Astrocyte of the hippocampus (primary cell): Measurements from ENCODE around the gene GOLGA6C.
"Not testable (repeated sequence)": the region's sequence is repeated elsewhere in the genome, so short reads cannot be mapped to it uniquely, and the experiment has no call there.

Source experiments
- DNase-seq: peaks from one replicate; pipeline ENCODE4 v3.0.0; 2011; ENCODE audit warnings: low read depth, low spot score

The GOLGA6C gene

DNA sequence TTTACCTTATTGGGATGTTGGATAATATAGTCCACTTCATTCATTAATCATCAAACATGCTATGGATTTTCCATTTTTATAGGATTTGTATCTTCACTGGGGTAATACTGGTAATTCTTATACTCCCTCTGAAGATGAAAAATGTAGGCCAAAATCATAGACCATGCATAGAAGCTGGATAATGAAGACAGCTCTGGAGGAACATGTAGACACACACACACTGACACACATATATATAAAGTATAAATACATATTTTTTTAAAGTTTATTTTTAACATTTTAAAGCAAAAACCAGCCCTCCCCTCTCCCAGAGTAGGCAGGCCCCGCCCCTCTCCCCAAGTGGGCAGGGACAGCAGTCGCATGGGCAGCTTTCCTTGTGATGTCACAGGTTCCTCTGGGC lies at the start of gene GOLGA6C:
Gene GOLGA6C, plus strand, starts transcription at position 301 of the 400 bp plus-strand sequence. CDS start 265 bp downstream, outside the sequence.
- not testable (repeated sequence) for DNase-seq

GRCh38 chr15:75208501-75209288 lies 49.4 kb upstream of the GOLGA6C start:
- DNase-seq = no peak

- no peak for DNase-seq
Observed at GRCh38 chr15:75209289-75209676, 48.9 kb upstream of the GOLGA6C start.

- no peak for DNase-seq
Observed at GRCh38 chr15:75210811-75211230, 47.3 kb upstream of the GOLGA6C start.

- DNase-seq = no peak
Observed at GRCh38 chr15:75211436-75212199, 46.5 kb upstream of the GOLGA6C start.

DNA sequence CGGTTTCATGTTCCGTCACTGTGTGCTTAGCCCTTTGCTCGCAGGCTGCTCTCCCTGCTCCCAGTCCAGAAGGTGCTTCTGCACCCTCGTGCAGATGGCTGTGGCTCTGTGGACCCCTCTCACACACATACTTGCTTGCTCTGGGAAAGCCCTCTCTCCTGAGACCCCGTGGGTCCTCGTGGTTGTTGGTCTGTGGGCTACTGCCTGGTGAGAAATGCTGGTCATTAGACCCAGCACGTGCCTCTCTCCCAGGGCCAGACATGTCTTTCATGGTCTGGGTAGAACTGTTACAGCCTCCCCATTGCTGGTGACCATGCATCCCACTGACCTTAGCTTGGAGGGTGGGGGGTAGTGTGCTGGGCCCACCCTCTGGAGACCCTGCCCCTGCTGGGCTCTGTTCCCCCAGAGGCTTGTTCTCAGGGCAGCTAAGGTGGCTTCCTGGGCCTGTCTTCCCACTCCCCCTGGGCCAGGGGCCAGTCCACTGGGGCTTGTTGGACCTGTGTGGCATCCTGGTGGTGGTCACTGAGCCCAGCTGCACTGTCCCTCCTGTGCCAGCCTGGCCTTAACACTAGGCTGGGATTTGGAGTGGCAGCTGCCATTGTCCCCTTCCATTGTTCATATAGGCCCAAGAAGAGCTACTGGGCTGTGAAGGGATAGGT lies 45.8 kb upstream of the GOLGA6C start:
- DNase-seq = no peak

DNA sequence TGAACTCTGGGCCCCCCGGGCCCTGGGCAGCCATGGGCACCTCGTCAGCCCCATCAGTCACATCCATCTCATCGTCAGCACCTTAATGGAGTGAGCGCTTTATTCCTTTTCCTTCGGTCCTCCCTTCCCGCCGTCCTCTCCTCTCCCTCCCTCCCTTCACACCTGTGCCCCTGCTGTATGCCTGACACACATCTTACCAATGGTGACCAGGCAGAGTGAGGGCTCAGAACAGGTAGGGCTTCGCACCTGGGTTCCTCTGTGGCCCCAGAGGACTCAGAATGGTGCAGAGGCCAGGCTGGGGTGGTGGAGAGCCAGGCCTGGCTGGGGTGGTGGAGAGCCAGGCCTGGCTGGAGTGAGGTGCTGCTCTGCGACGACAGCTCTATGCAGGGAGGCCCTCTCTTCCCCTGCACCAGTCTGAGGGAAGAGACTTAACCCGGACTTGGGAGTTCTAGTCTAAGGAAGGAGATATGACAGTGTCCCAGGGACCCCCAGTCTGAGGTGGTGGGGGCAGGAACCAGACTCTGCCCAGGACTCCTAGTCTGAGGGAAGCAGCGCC lies 44.8 kb upstream of the GOLGA6C start:
- no peak for DNase-seq

GRCh38 chr15:75213768-75214221 lies 44.3 kb upstream of the GOLGA6C start:
- no peak for DNase-seq

GRCh38 chr15:75214293-75215096 lies 43.6 kb upstream of the GOLGA6C start:
- DNase-seq = no peak

- no peak for DNase-seq
Observed at GRCh38 chr15:75215107-75216004, 42.8 kb upstream of the GOLGA6C start.

GRCh38 chr15:75217012-75217411 lies 41.1 kb upstream of the GOLGA6C start:
- no peak for DNase-seq

DNA sequence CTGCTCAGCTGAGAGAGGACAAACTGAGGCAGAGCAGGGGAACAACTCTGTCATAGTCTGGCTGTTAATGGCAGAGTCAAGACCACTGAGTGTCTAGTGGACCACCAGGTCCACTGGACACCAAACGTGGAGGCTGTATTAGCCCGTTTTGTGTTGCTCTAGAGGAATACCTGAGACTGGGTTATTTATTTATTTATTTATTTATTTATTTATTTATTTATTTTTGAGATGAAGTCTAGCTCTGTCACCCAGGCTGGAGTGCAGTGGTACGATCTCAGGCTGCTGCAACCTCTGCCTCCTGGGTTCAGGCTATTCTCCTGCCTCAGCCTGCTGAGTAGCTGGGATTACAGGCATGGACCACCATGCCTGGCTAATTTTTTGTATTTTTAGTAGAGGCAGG lies 40.6 kb upstream of the GOLGA6C start:
- not testable (repeated sequence) for DNase-seq

DNA sequence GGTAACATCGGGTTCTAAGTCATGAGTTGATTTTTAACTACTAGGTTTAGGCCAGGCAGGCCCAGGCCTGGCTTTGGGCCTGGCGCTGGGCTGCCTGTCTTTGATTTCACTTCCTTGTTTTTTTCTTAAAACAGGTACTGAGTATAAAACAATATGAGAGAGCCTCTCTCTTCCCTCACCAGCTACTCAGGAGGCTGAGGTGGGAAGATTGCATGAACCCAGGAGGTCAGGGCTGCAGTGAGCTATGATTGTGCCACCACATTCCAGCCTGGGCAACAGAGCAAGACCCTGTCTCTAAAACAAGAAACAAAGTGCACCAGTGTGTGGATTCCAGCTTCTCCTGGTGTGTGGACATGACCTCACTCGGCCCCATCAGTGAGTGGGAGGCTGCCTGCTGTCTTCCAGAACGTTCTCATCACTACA lies 38.6 kb upstream of the GOLGA6C start:
- DNase-seq = not testable (repeated sequence)

DNA sequence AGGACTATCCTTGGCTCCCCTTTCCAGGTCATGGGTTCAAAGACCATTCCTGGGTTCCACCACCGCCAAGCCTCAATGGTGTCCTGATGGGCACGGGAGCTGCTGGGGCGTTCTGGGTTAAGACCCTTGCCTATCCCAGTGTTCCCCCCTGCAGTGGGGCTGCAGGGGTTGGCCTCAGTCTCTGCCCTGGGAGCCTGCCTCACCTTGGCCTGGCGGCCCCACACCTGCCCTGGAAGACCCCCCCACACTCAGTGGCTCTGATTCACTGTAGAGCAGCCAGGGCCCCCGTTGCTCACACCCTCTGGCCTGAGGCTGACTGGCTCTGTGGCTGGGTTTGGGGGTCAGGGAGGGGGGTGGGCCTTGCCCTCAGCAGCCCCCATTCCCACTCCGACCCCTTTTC lies 34.4 kb upstream of the GOLGA6C start:
- DNase-seq = no peak

GRCh38 chr15:75224281-75224680 lies 33.9 kb upstream of the GOLGA6C start:
- no peak for DNase-seq

DNA sequence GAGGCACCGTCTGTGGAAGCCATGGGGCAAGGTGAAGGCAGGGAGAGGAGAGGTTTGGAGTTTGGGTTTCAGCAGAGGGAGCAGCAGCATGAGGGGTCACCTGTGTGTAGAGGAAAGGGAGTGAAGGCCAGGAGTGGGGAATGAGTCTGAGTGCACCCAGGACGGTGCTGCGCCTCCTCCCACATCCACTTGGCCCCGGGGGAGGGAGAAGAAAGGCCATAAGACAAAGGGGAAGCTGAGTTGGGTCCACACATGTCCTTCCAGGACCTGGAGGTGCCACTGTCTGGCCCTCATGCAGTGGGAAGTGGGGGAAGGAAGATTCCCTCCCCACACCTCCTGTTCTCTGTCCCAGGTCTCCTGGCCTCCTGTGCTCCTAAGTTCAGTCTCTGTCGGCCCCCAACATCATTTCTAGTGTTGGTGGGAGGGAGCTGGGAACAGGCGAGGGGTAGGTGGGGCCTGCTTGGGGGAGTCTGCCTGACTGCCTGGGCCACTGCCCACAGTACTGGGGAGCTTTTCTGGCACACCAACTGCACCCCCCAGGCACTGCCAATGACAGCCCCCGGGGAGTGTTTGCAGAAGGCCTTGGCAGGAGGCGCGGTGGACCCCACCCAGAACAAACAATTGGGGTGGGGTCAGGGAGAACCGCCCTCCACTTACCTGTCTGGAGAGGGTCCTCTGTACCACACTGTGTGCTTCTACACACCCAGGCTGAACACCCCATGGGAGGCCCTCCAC lies 32.9 kb upstream of the GOLGA6C start:
- not testable (repeated sequence) for DNase-seq

GRCh38 chr15:75225951-75226732 lies 32.0 kb upstream of the GOLGA6C start:
- DNase-seq = no peak

GRCh38 chr15:75227112-75227511 lies 31.0 kb upstream of the GOLGA6C start:
- not testable (repeated sequence) for DNase-seq
